Ectodermal cell (in vitro differentiated cells): ENCODE data around the gene PROK2.
A peak's percentile ranks its signal among the peaks of the same experiment; 100 is the strongest.

Experiments used
- H3K27ac ChIP-seq: 2 replicates; pipeline ENCODE4 v1.7.0; 2013; ENCODE audit warnings: mild to moderate bottlenecking, low read depth, low read length; ENCODE audit not compliant: insufficient read depth, poor library complexity, severe bottlenecking
- H3K27me3 ChIP-seq: 2 replicates; pipeline ENCODE4 v1.7.0; 2013; ENCODE audit warnings: mild to moderate bottlenecking, low read length; ENCODE audit not compliant: insufficient read depth, control insufficient read depth, poor library complexity, severe bottlenecking
- H3K36me3 ChIP-seq: one replicate; pipeline ENCODE4 v1.7.0; 2013; ENCODE audit warnings: low read length; ENCODE audit not compliant: control insufficient read depth, insufficient read depth
- H3K4me1 ChIP-seq: one replicate; pipeline ENCODE4 v1.7.0; 2013; ENCODE audit warnings: low read length; ENCODE audit not compliant: control insufficient read depth, insufficient read depth
- H3K4me3 ChIP-seq: 2 replicates; pipeline ENCODE4 v1.7.0; 2013; ENCODE audit warnings: low read depth, low read length, control low read depth; ENCODE audit not compliant: insufficient read depth
- H3K9me3 ChIP-seq: 2 replicates; pipeline ENCODE4 v1.7.0; 2013; ENCODE audit warnings: mild to moderate bottlenecking, low read length, moderate library complexity; ENCODE audit not compliant: control insufficient read depth
- WGBS, 2 experiments: methylation state at CpG; one replicate each; pipeline ENCODE4 v1.1.7; 2013; ENCODE audit warnings: missing lambda C conversion rate in 2 of 2; 5-methylcytosine and 5-hydroxymethylcytosine counted together

PROK2 gene

GRCh38 chr3:71771884-71772283 lies 13.1 kb downstream of the PROK2 start:
- no peaks in the 10 kb centered on the region for H3K4me1 ChIP-seq
- WGBS, 2 experiments, result 13 to 60% methylated on average over 1 of the region's 1 CpG
- no peak overlapping the region for H3K4me3 ChIP-seq

GRCh38 chr3:71771126-71771525 lies 13.8 kb downstream of the PROK2 start:
- no peak overlapping the region for H3K4me3 ChIP-seq
- no peaks in the 10 kb centered on the region for H3K36me3 ChIP-seq
- WGBS, 2 experiments, result 91 to 94% methylated on average over 5 of the region's 5 CpGs
- H3K9me3 ChIP-seq, result no peaks in the 10 kb centered on the region
- no peaks in the 10 kb centered on the region for H3K27me3 ChIP-seq
- H3K27ac ChIP-seq, result no peak overlapping the region
- H3K4me1 ChIP-seq, result no peaks in the 10 kb centered on the region

More at GRCh38 chr3:71771884-71772283, 13.1 kb downstream of the PROK2 start:
- no peak overlapping the region for H3K27ac ChIP-seq
- H3K9me3 ChIP-seq, result no peaks in the 10 kb centered on the region
- no peaks in the 10 kb centered on the region for H3K36me3 ChIP-seq
- no peaks in the 10 kb centered on the region for H3K27me3 ChIP-seq

- WGBS, 2 experiments, result 90 to 91% methylated on average over 3 to 4 of the region's 5 CpGs
- H3K4me1 ChIP-seq, result no peaks in the 10 kb centered on the region
- H3K36me3 ChIP-seq, result no peaks in the 10 kb centered on the region
- no peaks in the 10 kb centered on the region for H3K27me3 ChIP-seq
- H3K4me3 ChIP-seq, result no peak overlapping the region
- no peaks in the 10 kb centered on the region for H3K9me3 ChIP-seq
- H3K27ac ChIP-seq, result no peak overlapping the region
Observed at GRCh38 chr3:71763426-71763825, 21.5 kb downstream of the PROK2 start.

GRCh38 chr3:71760140-71760539 lies 24.8 kb downstream of the PROK2 start:
- Histone ChIP-seq H3K27ac (no peak overlapping the region), H3K27me3 (peaks cover 15% of the 10 kb centered on the region), H3K4me3 (no peak overlapping the region), H3K4me1 (no peaks in the 10 kb centered on the region), H3K36me3 (no peaks in the 10 kb centered on the region), H3K9me3 (no peaks in the 10 kb centered on the region)
- WGBS, 2 experiments, result 91% methylated on average over 1 of the region's 1 CpG; no CpG with 5 or more reads in 1 of the 2 experiments

- Histone ChIP-seq H3K9me3 (no peaks in the 10 kb centered on the region), H3K27me3 (peaks cover 22% of the 10 kb centered on the region), H3K36me3 (no peaks in the 10 kb centered on the region), H3K27ac (no peak overlapping the region), H3K4me1 (no peaks in the 10 kb centered on the region), H3K4me3 (no peak overlapping the region)
- 86 to 91% methylated on average over 5 of the region's 5 CpGs for WGBS, 2 experiments
Observed at GRCh38 chr3:71759401-71759800, 25.5 kb downstream of the PROK2 start.

GRCh38 chr3:71758091-71758490 lies 26.9 kb downstream of the PROK2 start:
- no peaks in the 10 kb centered on the region for H3K4me1 ChIP-seq
- no peaks in the 10 kb centered on the region for H3K36me3 ChIP-seq
- no peaks in the 10 kb centered on the region for H3K9me3 ChIP-seq
- no peak overlapping the region for H3K4me3 ChIP-seq
- no peak overlapping the region for H3K27ac ChIP-seq
- WGBS, 2 experiments, result 95 to 100% methylated on average over 1 to 2 of the region's 2 CpGs
- peaks cover 30% of the 10 kb centered on the region for H3K27me3 ChIP-seq

- peak overlapping the region; percentile 46 for H3K4me3 ChIP-seq
- H3K4me1 ChIP-seq, result no peaks in the 10 kb centered on the region
- H3K27me3 ChIP-seq, result peaks cover 52% of the 10 kb centered on the region
- no peaks in the 10 kb centered on the region for H3K9me3 ChIP-seq
- no peaks in the 10 kb centered on the region for H3K36me3 ChIP-seq
- 51 to 57% methylated on average over 65 of the region's 65 CpGs for WGBS, 2 experiments
- H3K27ac ChIP-seq, result no peak overlapping the region
Observed at GRCh38 chr3:71754610-71755253, 30.2 kb downstream of the PROK2 start.

GRCh38 chr3:71753701-71754609 lies 31.0 kb downstream of the PROK2 start, which contains the start of gene GPR27:
TSS of gene GPR27 (plus strand) at chr3:71753855. CDS start at chr3:71754050, 195 bp downstream.
- Histone ChIP-seq H3K27ac (no peak within 1 kb of the TSS), H3K4me1 (no peaks in the 10 kb centered on the region), H3K4me3 (peak within 1 kb of the TSS; percentile 46), H3K9me3 (no peaks in the 10 kb centered on the region), H3K36me3 (no peaks in the 10 kb centered on the region), H3K27me3 (peaks cover 52% of the 10 kb centered on the region)
- 1% methylated on average over 131 of the region's 131 CpGs for WGBS, 2 experiments

GRCh38 chr3:71752831-71753700 lies 31.9 kb downstream of the PROK2 start:
- no peaks in the 10 kb centered on the region for H3K36me3 ChIP-seq
- peak overlapping the region; percentile 46 for H3K4me3 ChIP-seq
- H3K27me3 ChIP-seq, result peaks cover 52% of the 10 kb centered on the region
- H3K9me3 ChIP-seq, result no peaks in the 10 kb centered on the region
- WGBS, 2 experiments, result 9% methylated on average over 68 of the region's 68 CpGs
- no peaks in the 10 kb centered on the region for H3K4me1 ChIP-seq
- H3K27ac ChIP-seq, result no peak overlapping the region
